Fibroblast of lung (primary cell): Measurements from ENCODE around the gene DHX58. TPM values are rescaled to one million over a fixed set of nuclear protein-coding genes. Genes with fewer than 3 reads are reported as not detected.

Experiments
- DNase-seq, 2 donors: peaks; one replicate each; pipeline versions ENCODE4 v3.0.0 to v3.0.0-alpha.2; 2010; ENCODE audit warnings: low read depth in 2 of 2
- H2AFZ ChIP-seq: 2 replicates; pipeline ENCODE4 v1.5.1; 2012; ENCODE audit warnings: low read length, control low read depth, inconsistent platforms
- H3K27ac ChIP-seq: 2 replicates; pipeline ENCODE4 v1.5.1; 2011; ENCODE audit warnings: low read length, control low read depth; ENCODE audit not compliant: insufficient read depth
- H3K27me3 ChIP-seq: 2 replicates; pipeline ENCODE4 v1.5.1; 2011; ENCODE audit warnings: mild to moderate bottlenecking, low read length; ENCODE audit not compliant: control insufficient read depth, insufficient read depth
- H3K36me3 ChIP-seq: 2 replicates; pipeline ENCODE4 v1.5.1; 2011; ENCODE audit warnings: low read length; ENCODE audit not compliant: control insufficient read depth, insufficient read depth
- H3K4me1 ChIP-seq: 2 replicates; pipeline ENCODE4 v1.5.1; 2011; ENCODE audit warnings: low read length; ENCODE audit not compliant: control insufficient read depth, insufficient read depth; ENCODE audit errors: extremely low read depth
- H3K4me2 ChIP-seq: 2 replicates; pipeline ENCODE4 v1.5.1; 2011; ENCODE audit warnings: low read length, control low read depth; ENCODE audit not compliant: insufficient read depth; ENCODE audit errors: extremely low read depth
- H3K4me3 ChIP-seq, 4 experiments: fragments of 200-600 bp in 1 of 4; sonication (generic) in 1 of 4; replicated peaks in 1 of 4; 2 replicates each; pipeline ENCODE4 v1.5.1; 2011 to 2016; ENCODE audit warnings: low read length in 4 of 4, low read depth in 3 of 4, mild to moderate bottlenecking in 3 of 4, control low read depth in 2 of 4, inconsistent platforms in 1 of 4, mixed read lengths in 1 of 4; ENCODE audit not compliant: insufficient read depth in 1 of 4; ENCODE audit errors: control extremely low read depth in 1 of 4
- H3K79me2 ChIP-seq: 2 replicates; pipeline ENCODE4 v1.5.1; 2012; ENCODE audit warnings: mild to moderate bottlenecking, low read length, inconsistent platforms; ENCODE audit not compliant: control insufficient read depth, insufficient read depth
- H3K9ac ChIP-seq: 2 replicates; pipeline ENCODE4 v1.5.1; 2011; ENCODE audit warnings: mild to moderate bottlenecking, low read length, control low read depth; ENCODE audit not compliant: insufficient read depth
- H3K9me3 ChIP-seq: 2 replicates; pipeline ENCODE4 v1.5.1; 2012; ENCODE audit warnings: low read depth, low read length; ENCODE audit not compliant: control insufficient read depth, insufficient read depth
- H4K20me1 ChIP-seq: 2 replicates; pipeline ENCODE4 v1.5.1; 2011; ENCODE audit warnings: low read length; ENCODE audit not compliant: control insufficient read depth, insufficient read depth; ENCODE audit errors: extremely low read depth
- CTCF ChIP-seq, 2 donors: IDR thresholded peaks in 1 of 2; conservative IDR thresholded peaks in 1 of 2; 1 replicate in 1 of 2; 2 replicates in 1 of 2; pipeline ENCODE4 v1.5.1; 2011 to 2012; ENCODE audit warnings: low read length in 2 of 2, control low read depth in 1 of 2, inconsistent platforms in 1 of 2, low read depth in 1 of 2, mild to moderate bottlenecking in 1 of 2
- EZH2 ChIP-seq: IDR thresholded peaks from 2 replicates; pipeline ENCODE4 v1.5.1; 2012; ENCODE audit warnings: low read length, control low read depth, mild to moderate bottlenecking; ENCODE audit errors: missing control alignments
- polyA plus RNA-seq, 2 donors: library from polyadenylated mRNA; depleted of rRNA in 1 of 2; stranded (reverse) in 1 of 2; unstranded in 1 of 2; fragments of >200 nt; gene quantifications; 2 replicates each; pipeline ENCODE4 v1.2.1, GENCODE V29; 2011 to 2012; ENCODE audit warnings: missing spikeins in 1 of 2
- total RNA-seq: library from RNA; depleted of rRNA; stranded (reverse); fragments of >200 nt; gene quantifications from 2 replicates; pipeline ENCODE4 v1.2.1, GENCODE V29; 2014

Gene DHX58
- total and polyA plus RNA-seq, 2 donors (not counting 1 experiment from before 2014, with no cell fraction given) = 8.0 to 18.3 TPM

- H3K4me2 ChIP-seq = peak overlapping the region; percentile 9
- no peaks in the 10 kb centered on the region for H3K9me3 ChIP-seq
- no peak for TF ChIP-seq EZH2
- TF ChIP-seq CTCF (conservative IDR thresholded peaks at IDR 0.05 in 1 of 2, IDR thresholded peaks at IDR 0.05 in 1 of 2; ENCODE audit: low read depth in 1 of 2, low read length in 2 of 2) = no peak
- peaks cover 6% of the 10 kb centered on the region for H3K36me3 ChIP-seq
- no peaks in the 10 kb centered on the region for H4K20me1 ChIP-seq
- no peak for DNase-seq
- no peaks in the 10 kb centered on the region for H3K27me3 ChIP-seq
- H3K9ac ChIP-seq = no peak overlapping the region
- H3K4me1 ChIP-seq = peaks cover 30% of the 10 kb centered on the region
- H2AFZ ChIP-seq = no peak overlapping the region
- no peak overlapping the region for H3K27ac ChIP-seq
- peaks cover 87% of the 10 kb centered on the region for H3K79me2 ChIP-seq
- H3K4me3 ChIP-seq = no peak overlapping the region
Measured at GRCh38 chr17:42135151-42135550, 22.6 kb upstream of the DHX58 start.

DNA sequence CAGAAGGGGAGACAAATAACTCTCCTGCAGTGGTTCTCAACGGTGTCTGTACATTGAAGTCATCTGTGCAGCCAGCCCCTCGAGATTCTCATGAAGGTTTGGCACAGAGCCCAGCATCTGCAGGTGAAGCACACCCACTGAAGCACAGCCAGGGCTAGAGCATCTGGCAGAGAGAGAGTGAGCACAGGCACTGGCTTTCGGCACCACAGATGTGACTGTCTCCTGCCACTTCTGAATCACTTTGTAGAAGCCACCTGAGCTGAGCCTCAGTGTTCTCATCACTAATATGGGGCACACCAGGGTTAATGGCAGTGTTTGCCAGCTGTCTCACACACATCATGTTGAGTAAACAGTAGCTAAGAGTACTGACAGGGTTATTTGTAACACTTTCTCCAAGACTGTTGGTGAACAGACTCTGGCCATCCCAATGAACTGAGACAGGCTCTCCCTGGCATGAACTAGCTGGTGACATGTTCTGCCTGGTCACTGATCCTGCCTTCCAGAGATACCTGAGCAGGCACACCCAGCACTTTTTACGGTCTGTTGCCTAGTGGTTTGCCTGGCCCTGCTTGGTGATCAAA, 21.0 kb upstream of the DHX58 start:
- H3K27ac ChIP-seq = peak overlapping the region; percentile 18

GRCh38 chr17:42132941-42133340, 20.4 kb upstream of the DHX58 start:
- peaks cover 70% of the 10 kb centered on the region for H3K79me2 ChIP-seq
- peak overlapping the region; percentile 55 for H3K27ac ChIP-seq
- peaks cover 30% of the 10 kb centered on the region for H3K4me1 ChIP-seq
- H2AFZ ChIP-seq = no peak overlapping the region
- no peak overlapping the region for H3K9ac ChIP-seq
- no peak for TF ChIP-seq CTCF (conservative IDR thresholded peaks at IDR 0.05 in 1 of 2, IDR thresholded peaks at IDR 0.05 in 1 of 2; ENCODE audit: low read depth in 1 of 2, low read length in 2 of 2)
- peak; percentile 71 to 90 for DNase-seq
- no peaks in the 10 kb centered on the region for H3K27me3 ChIP-seq
- H4K20me1 ChIP-seq = no peaks in the 10 kb centered on the region
- peaks cover 21% of the 10 kb centered on the region for H3K36me3 ChIP-seq
- no peak overlapping the region for H3K4me3 ChIP-seq
- peak overlapping the region; percentile 44 for H3K4me2 ChIP-seq
- H3K9me3 ChIP-seq = no peaks in the 10 kb centered on the region

More for the DNA sequence above, 21.0 kb upstream of the DHX58 start:
- Histone ChIP-seq H3K4me3 (no peak overlapping the region), H3K9me3 (no peaks in the 10 kb centered on the region), H3K36me3 (peaks cover 18% of the 10 kb centered on the region), H4K20me1 (no peaks in the 10 kb centered on the region), H3K27me3 (no peaks in the 10 kb centered on the region), H2AFZ (no peak overlapping the region), H3K79me2 (peaks cover 76% of the 10 kb centered on the region), H3K9ac (no peak overlapping the region), H3K4me1 (peaks cover 30% of the 10 kb centered on the region), H3K4me2 (no peak overlapping the region)
- TF ChIP-seq CTCF (conservative IDR thresholded peaks at IDR 0.05 in 1 of 2, IDR thresholded peaks at IDR 0.05 in 1 of 2; ENCODE audit: low read depth in 1 of 2, low read length in 2 of 2) (no peak), EZH2 (no peak)
- no peak for DNase-seq
